Upper lobe of left lung (tissue), 6 donors: ENCODE results near the gene CHURC1. TPM values are rescaled to one million over a fixed set of nuclear protein-coding genes. Genes with fewer than 3 reads are reported as not detected.
A peak's percentile ranks its signal among the peaks of the same experiment; 100 is the strongest.

Source experiments
- ATAC-seq, 2 donors: fragments of 200-7000 bp; cut with Tn5 transposase; one replicate each; pipeline ENCODE4 v1.9.1; 2022; ENCODE audit warnings: mild to moderate bottlenecking in 2 of 2, moderate library complexity in 2 of 2; ENCODE audit not compliant: low FRiP score in 2 of 2
- DNase-seq, 2 donors: peaks; one replicate each; pipeline ENCODE4 v3.0.0-alpha.2; 2019 to 2020
- H3K27ac ChIP-seq, 4 donors: fragments of 200-600 bp; sonication (generic); one replicate each; pipeline ENCODE4 v1.5.1; 2016 to 2019
- H3K27me3 ChIP-seq, 4 donors: fragments of 200-600 bp; sonication (generic); one replicate each; pipeline ENCODE4 v1.5.1; 2017 to 2019
- H3K36me3 ChIP-seq, 4 donors: fragments of 200-600 bp; sonication (generic); one replicate each; pipeline ENCODE4 v1.5.1; 2016 to 2019
- H3K4me1 ChIP-seq, 4 donors: fragments of 200-600 bp; sonication (generic); one replicate each; pipeline ENCODE4 v1.5.1; 2018 to 2019
- H3K4me3 ChIP-seq, 4 donors: fragments of 200-600 bp; sonication (generic); one replicate each; pipeline ENCODE4 v1.5.1; 2017 to 2019; ENCODE audit warnings: mild to moderate bottlenecking in 2 of 4, moderate library complexity in 1 of 4
- H3K9me3 ChIP-seq, 4 donors: fragments of 200-600 bp; sonication (generic); one replicate each; pipeline ENCODE4 v1.5.1; 2018 to 2019
- EP300 ChIP-seq, 4 donors: sonication (generic); formaldehyde crosslinking; IDR thresholded peaks; one replicate each; pipeline ENCODE4 v1.5.1; 2017; ENCODE audit warnings: antibody characterized with exemption in 4 of 4, control low read depth in 2 of 4
- POLR2A ChIP-seq, 4 donors: fragments of 450-650 bp; IDR thresholded peaks; one replicate each; pipeline ENCODE4 v1.5.1; 2016 to 2017; ENCODE audit warnings: antibody characterized with exemption in 4 of 4, mild to moderate bottlenecking in 2 of 4
- POLR2AphosphoS5 ChIP-seq, 2 donors: sonication (generic); formaldehyde crosslinking; IDR thresholded peaks; one replicate each; pipeline ENCODE4 v1.5.1; 2017; ENCODE audit warnings: antibody characterized with exemption in 2 of 2
- WGBS, 2 donors: methylation state at CpG; one replicate each; pipeline ENCODE4 v1.1.5; 2017 to 2018; 5-methylcytosine and 5-hydroxymethylcytosine counted together
- total RNA-seq, 6 donors: library from RNA; depleted of rRNA in 4 of 6; stranded (reverse); fragments of >200 nt in 4 of 6; gene quantifications; one replicate each; pipeline versions ENCODE4 v1.1.0 to v1.2.1, GENCODE V29; 2016 to 2021
- TF ChIP-seq, protein P1 (sequence below), 6 experiments: fragments of 450-650 bp in 4 of 6; fragments of 200-600 bp in 2 of 6; sonication (generic) in 2 of 6; IDR thresholded peaks; one replicate each; pipeline ENCODE4 v1.5.1; 2016 to 2019; ENCODE audit warnings: antibody characterized with exemption in 6 of 6
- donor health status: DM: no; HTN: no; CAD: no; lungs with moderate emphysema.
- donor health status: DM: no; HTN: yes; CAD: no; lungs with severe emphysema.

Gene CHURC1
- total RNA-seq, 6 donors from 2014 or later, result 18.3 to 99.6 (median 49.2) TPM

DNA sequence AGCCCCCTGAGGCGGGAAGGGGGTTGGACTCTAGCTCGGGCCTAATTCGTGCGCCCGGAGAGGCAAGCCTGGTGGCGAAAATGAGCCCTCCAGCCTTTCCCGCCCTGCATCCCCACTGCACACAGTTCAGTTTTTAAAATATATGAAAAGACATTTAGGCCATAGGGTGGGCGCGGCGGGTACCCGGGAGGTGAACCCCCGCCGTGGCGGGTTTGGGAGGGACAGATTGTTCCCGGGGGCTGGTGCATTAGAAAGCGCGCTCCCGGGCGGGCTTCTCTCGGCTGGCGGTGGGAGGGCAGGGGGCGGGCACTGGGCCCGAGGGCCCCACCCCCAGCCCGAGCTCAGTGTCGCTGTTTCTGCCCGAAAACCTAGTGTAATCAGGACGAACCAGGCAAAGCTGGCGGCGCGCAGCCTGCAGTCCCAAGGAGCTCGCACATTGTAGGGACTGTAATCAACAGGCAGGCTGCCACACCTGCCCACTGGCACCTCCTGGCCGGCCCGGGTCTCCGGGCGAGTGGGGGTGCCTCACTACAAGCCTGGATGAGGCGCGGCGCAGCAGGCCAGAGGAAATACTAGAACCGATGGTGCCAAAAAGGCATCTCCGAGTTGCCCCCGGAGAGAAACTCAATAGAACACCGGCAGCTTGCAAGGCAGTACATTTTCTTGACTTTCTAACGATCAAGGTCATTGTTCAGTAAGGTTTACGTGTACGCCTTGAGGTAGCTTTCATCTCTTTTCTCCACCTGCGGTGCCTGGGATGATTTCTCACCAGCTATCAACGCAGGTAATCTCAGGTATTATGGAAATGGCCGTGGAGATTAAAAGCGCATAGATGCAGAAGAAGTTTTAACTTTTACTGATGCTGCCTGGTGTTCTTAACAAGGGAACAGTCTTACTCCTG is 33.8 kb upstream of the CHURC1 start:
- Histone ChIP-seq H3K27me3 (peaks cover 0 to 24% (median 14%) of the 10 kb centered on the region in 4 donors), H3K36me3 (no peaks in the 10 kb centered on the region), H3K4me3 (peak overlapping the region; percentile 30 to 74 (median 58)), H3K4me1 (peaks cover 17 to 24% (median 22%) of the 10 kb centered on the region in 4 donors), H3K9me3 (no peaks in the 10 kb centered on the region), H3K27ac (peak overlapping the region in 1 of 4 donors; percentile 8)
- 5 to 9% methylated on average over 17 to 41 of the region's 49 CpGs for WGBS, 2 donors
- ATAC-seq (peak; percentile 57 to 82), DNase-seq (peak; percentile 41 to 90)
- TF ChIP-seq EP300 (IDR thresholded peaks at IDR 0.05) (no peak), POLR2AphosphoS5 (IDR thresholded peaks at IDR 0.05) (no peak), POLR2A (IDR thresholded peaks at IDR 0.05) (no peak)
- TF ChIP-seq, protein P1, sequence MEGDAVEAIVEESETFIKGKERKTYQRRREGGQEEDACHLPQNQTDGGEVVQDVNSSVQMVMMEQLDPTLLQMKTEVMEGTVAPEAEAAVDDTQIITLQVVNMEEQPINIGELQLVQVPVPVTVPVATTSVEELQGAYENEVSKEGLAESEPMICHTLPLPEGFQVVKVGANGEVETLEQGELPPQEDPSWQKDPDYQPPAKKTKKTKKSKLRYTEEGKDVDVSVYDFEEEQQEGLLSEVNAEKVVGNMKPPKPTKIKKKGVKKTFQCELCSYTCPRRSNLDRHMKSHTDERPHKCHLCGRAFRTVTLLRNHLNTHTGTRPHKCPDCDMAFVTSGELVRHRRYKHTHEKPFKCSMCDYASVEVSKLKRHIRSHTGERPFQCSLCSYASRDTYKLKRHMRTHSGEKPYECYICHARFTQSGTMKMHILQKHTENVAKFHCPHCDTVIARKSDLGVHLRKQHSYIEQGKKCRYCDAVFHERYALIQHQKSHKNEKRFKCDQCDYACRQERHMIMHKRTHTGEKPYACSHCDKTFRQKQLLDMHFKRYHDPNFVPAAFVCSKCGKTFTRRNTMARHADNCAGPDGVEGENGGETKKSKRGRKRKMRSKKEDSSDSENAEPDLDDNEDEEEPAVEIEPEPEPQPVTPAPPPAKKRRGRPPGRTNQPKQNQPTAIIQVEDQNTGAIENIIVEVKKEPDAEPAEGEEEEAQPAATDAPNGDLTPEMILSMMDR (IDR thresholded peaks at IDR 0.05), result peak in 1 of 6 experiments; percentile 15

DNA sequence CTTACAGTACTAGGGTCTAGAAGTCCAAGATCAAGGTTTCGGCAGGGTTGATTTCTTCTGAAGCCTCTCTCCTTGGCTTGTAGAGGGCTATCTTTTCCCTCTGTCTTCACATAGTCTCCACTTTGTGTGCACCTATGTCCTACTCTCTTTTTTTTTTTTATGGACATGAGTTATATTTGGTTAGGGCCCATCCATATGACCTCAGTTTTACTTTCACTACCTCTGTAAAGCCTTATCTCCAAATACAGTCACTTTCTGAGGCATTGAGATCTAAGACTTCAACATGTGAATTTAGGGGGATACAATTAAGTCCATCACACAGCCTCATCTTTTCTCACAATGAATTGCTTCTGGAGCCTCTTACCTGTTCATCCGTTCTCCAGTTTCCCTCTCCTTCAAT is 28.7 kb upstream of the CHURC1 start:
- TF ChIP-seq, protein P1 (IDR thresholded peaks at IDR 0.05), result no peak
- DNase-seq, result no peak
- Histone ChIP-seq H3K9me3 (no peaks in the 10 kb centered on the region), H3K27me3 (peaks cover 0 to 6% (median 1%) of the 10 kb centered on the region in 4 donors), H3K36me3 (no peaks in the 10 kb centered on the region), H3K4me3 (no peak overlapping the region), H3K4me1 (peaks cover 2 to 5% (median 4%) of the 10 kb centered on the region in 4 donors), H3K27ac (no peak overlapping the region)
- WGBS, 2 donors, result 98 to 100% methylated on average over 2 of the region's 2 CpGs
- ATAC-seq, result no peak

DNA sequence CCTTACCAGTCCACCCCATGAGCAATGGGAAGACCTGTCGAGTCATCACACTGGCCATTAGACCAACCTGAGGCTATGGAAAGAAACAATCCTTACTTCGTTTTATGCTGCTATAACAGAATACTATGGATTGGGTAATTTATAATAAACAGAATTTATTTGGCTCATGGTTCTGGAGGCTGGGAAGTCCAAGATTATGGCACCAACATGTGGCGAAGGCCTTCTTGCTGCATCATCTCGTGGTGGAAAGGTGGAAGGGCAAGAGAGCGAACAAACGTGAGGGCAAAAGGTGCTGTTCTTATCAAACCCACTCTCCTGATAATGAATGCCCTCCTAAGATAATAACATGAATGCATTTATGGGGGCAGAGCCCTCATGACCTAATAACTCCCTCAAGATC is 24.9 kb upstream of the CHURC1 start:
- TF ChIP-seq POLR2A (IDR thresholded peaks at IDR 0.05) (no peak), POLR2AphosphoS5 (IDR thresholded peaks at IDR 0.05) (no peak), EP300 (IDR thresholded peaks at IDR 0.05) (no peak)
- TF ChIP-seq, protein P1 (IDR thresholded peaks at IDR 0.05), result no peak
- WGBS, 2 donors, result 87 to 92% methylated on average over 6 of the region's 6 CpGs

DNA sequence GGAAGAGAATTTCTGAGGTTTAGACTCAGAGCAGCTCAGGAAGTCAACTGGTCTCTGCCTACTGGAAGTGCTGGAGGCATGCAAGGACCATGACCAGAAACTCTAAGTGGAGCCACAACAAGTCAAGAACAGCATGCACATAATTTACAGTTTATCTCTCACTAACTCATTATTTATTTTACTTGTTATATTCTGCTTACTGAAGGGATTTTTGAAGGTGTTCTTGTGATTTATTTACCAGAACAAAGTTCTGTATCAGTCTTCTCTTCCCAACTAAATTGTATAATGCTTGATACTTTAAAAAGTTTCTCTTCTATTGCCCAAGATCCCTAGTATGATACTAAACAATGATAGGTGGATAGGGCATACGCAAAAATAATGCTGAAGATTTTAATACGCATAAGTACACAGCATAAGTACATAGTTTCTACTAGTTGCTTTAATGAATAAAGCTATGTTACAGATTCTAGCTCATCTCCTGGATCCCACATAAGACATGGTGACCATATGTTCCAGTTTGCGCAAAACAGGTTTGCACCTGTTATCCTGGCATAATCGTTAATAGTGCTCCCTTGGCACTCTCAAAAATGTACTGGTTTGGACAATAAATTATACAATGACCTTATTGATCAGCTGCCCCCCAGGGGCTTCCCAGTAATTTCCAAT is 22.9 kb upstream of the CHURC1 start:
- no peak for ATAC-seq

More for the DNA sequence above, 24.9 kb upstream of the CHURC1 start:
- Histone ChIP-seq H3K4me3 (no peak overlapping the region), H3K4me1 (no peaks in the 10 kb centered on the region), H3K27me3 (no peaks in the 10 kb centered on the region), H3K27ac (no peak overlapping the region), H3K36me3 (no peaks in the 10 kb centered on the region), H3K9me3 (no peaks in the 10 kb centered on the region)
- DNase-seq, result no peak
- ATAC-seq, result no peak

More for the DNA sequence above, 22.9 kb upstream of the CHURC1 start:
- no peak overlapping the region for H3K27ac ChIP-seq
- WGBS, 2 donors, result 86 to 92% methylated on average over 4 of the region's 4 CpGs
- no peaks in the 10 kb centered on the region for H3K27me3 ChIP-seq
- H3K9me3 ChIP-seq, result no peaks in the 10 kb centered on the region
- H3K36me3 ChIP-seq, result no peaks in the 10 kb centered on the region
- no peak for TF ChIP-seq EP300 (IDR thresholded peaks at IDR 0.05)
- no peak for TF ChIP-seq POLR2AphosphoS5 (IDR thresholded peaks at IDR 0.05)
- no peak for TF ChIP-seq POLR2A (IDR thresholded peaks at IDR 0.05)
- TF ChIP-seq, protein P1 (IDR thresholded peaks at IDR 0.05), result no peak
- H3K4me1 ChIP-seq, result no peaks in the 10 kb centered on the region
- DNase-seq, result no peak
- H3K4me3 ChIP-seq, result no peak overlapping the region
